Jurkat, Clone E6-1 (cell line): Measurements from ENCODE around the gene SRSF12. TPM values are rescaled to one million over a fixed set of nuclear protein-coding genes. Genes with fewer than 3 reads are reported as not detected.
A peak's percentile ranks its signal among the peaks of the same experiment; 100 is the strongest.

Experiments
- DNase-seq: peaks from one replicate; pipeline ENCODE4 v3.0.0-alpha.2; 2011; ENCODE audit warnings: low read depth, low spot score
- H3K4me3 ChIP-seq: 2 replicates; pipeline ENCODE4 v1.5.1; 2011; ENCODE audit warnings: mild to moderate bottlenecking, low read length, control low read depth, moderate library complexity
- polyA plus RNA-seq: library from polyadenylated mRNA; unstranded; fragments of >200 nt; gene quantifications from one replicate; pipeline ENCODE4 v1.2.1, GENCODE V29; 2012; ENCODE audit warnings: missing spikeins; ENCODE audit not compliant: insufficient read length, insufficient read depth

Gene SRSF12
- 4.6 TPM for polyA plus RNA-seq

- peak within 1 kb of the TSS; percentile 22 for H3K4me3 ChIP-seq
- DNase-seq = no peak
Measured at GRCh38 chr6:89117211-89118108, at the start of gene SRSF12. SRSF12 (minus strand) TSS chr6:89118071; CDS start chr6:89117887, 184 bp downstream.

GRCh38 chr6:89162047-89162371, 44.1 kb upstream of the SRSF12 start:
- no peak for DNase-seq
- no peak overlapping the region for H3K4me3 ChIP-seq

- DNase-seq = no peak
- H3K4me3 ChIP-seq = no peak overlapping the region
Measured at GRCh38 chr6:89161326-89162046, 43.6 kb upstream of the SRSF12 start.

GRCh38 chr6:89160331-89161092, 42.6 kb upstream of the SRSF12 start:
- H3K4me3 ChIP-seq = no peak overlapping the region
- DNase-seq = no peak

- DNase-seq = no peak
- H3K4me3 ChIP-seq = no peak overlapping the region
Measured at GRCh38 chr6:89154131-89154530, 36.3 kb upstream of the SRSF12 start.

- H3K4me3 ChIP-seq = no peak overlapping the region
Measured at GRCh38 chr6:89148016-89148750, 30.3 kb upstream of the SRSF12 start.

GRCh38 chr6:89146718-89147700, 29.1 kb upstream of the SRSF12 start:
- DNase-seq = peak; percentile 24
- peak overlapping the region; percentile 59 for H3K4me3 ChIP-seq

More at GRCh38 chr6:89148016-89148750, 30.3 kb upstream of the SRSF12 start:
- DNase-seq = no peak

- peak within 1 kb of the TSS; percentile 59 for H3K4me3 ChIP-seq
- peak; percentile 55 for DNase-seq
Measured at GRCh38 chr6:89145956-89146717, 28.3 kb upstream of the SRSF12 start, which contains the start of gene PM20D2. PM20D2 (plus strand) TSS chr6:89146055; CDS start chr6:89146145, 90 bp downstream.

- peak; percentile 54 for DNase-seq
- H3K4me3 ChIP-seq = peak overlapping the region; percentile 59
Measured at GRCh38 chr6:89145091-89145955, 27.5 kb upstream of the SRSF12 start.

- DNase-seq = no peak
- H3K4me3 ChIP-seq = no peak overlapping the region
Measured at GRCh38 chr6:89144354-89144906, 26.6 kb upstream of the SRSF12 start.

- DNase-seq = no peak
- H3K4me3 ChIP-seq = no peak overlapping the region
Measured at GRCh38 chr6:89140347-89141156, 22.7 kb upstream of the SRSF12 start.

- no peak for DNase-seq
- H3K4me3 ChIP-seq = no peak overlapping the region
Measured at GRCh38 chr6:89139509-89140346, 21.9 kb upstream of the SRSF12 start.

GRCh38 chr6:89138173-89138572, 20.3 kb upstream of the SRSF12 start:
- DNase-seq = no peak
- no peak overlapping the region for H3K4me3 ChIP-seq

- no peak overlapping the region for H3K4me3 ChIP-seq
- no peak for DNase-seq
Measured at GRCh38 chr6:89134723-89135122, 16.9 kb upstream of the SRSF12 start.
